AG04450 (cell line): ENCODE data around the gene CRHBP. TPM values are rescaled to one million over a fixed set of nuclear protein-coding genes. Genes with fewer than 3 reads are reported as not detected.

Experiments used
- CTCF ChIA-PET: fragments of 300-600, 350-600 bp; formaldehyde crosslinking; extraction: SDS; loops from one replicate; lab custom pipeline; 2022; ENCODE audit warnings: antibody characterized with exemption, inconsistent platforms; lab: Charles Lee
- POLR2A ChIA-PET: fragments of 350-600 bp; formaldehyde crosslinking; extraction: SDS; loops from one replicate; lab custom pipeline; 2021; ENCODE audit warnings: antibody characterized with exemption, inconsistent platforms; lab: Yijun Ruan, JAX
- DNase-seq: peaks from one replicate; pipeline ENCODE4 v3.0.0-alpha.2; 2011; ENCODE audit warnings: low read depth, low spot score
- H3K27ac ChIP-seq: one replicate; pipeline ENCODE4 v1.5.1; 2012; ENCODE audit warnings: low read depth, low read length, control low read depth
- H3K27me3 ChIP-seq: one replicate; pipeline ENCODE4 v1.6.0; 2012; ENCODE audit warnings: low read length; ENCODE audit not compliant: control insufficient read depth, insufficient read depth
- H3K4me3 ChIP-seq: 2 replicates; pipeline ENCODE4 v1.5.1; 2011; ENCODE audit warnings: mild to moderate bottlenecking, low read depth, low read length, control low read depth
- H3K9me3 ChIP-seq: 2 replicates; pipeline ENCODE4 v1.5.1; 2012; ENCODE audit warnings: low read length; ENCODE audit not compliant: control insufficient read depth, insufficient read depth
- CTCF ChIP-seq: IDR thresholded peaks from 2 replicates; pipeline ENCODE4 v1.5.1; 2011; ENCODE audit warnings: low read depth, low read length, control low read depth, inconsistent platforms
- polyA plus RNA-seq: library from polyadenylated mRNA; depleted of rRNA; stranded (reverse); fragments of >200 nt; gene quantifications from 2 replicates; pipeline ENCODE4 v1.2.3, GENCODE V29; 2011

Gene CRHBP
- polyA plus RNA-seq, 1 experiment: 0.61 TPM

DNA sequence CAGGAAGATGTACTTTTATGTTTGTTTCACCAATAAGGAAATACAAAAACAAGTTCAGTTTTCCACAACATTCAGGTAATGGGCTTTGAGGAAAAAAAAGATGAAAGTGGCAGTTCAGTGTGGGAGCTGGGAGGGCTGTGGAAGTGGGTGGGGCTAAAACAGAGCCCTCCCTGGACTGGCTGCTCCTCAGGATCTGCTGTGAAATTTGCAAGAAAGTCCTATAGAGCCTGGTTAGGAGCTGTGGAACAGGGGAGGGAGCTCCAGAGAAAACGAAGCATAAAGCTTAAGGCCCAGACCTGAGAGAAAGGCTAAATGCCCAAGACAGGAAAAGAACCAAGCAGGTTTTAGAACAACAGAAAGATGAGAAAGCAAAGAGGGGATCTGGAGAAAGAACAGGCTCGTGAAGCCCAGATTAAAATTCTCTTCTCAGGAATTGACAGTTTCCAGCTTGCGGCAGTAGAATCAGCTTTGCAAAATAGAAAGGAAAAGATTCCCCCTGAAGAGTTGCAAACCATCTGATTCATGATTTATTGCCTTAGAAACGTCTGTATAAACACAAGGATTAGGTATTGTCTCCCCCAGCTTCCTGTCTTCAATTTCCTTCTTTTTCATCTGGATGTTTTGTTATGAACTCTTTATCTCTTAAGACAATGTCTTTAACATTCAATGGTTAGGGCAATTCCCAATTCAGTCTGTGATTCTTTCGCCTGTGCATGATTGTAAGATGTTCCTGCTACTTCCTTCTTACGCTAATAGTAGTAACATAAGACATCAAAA, 26.3 kb upstream of the CRHBP start:
- POLR2A ChIA-PET: no interaction called here
- peaks cover 26% of the 10 kb centered on the region for H3K27me3 ChIP-seq
- H3K4me3 ChIP-seq: no peak overlapping the region
- H3K27ac ChIP-seq: no peak overlapping the region
- no peak for DNase-seq
- no peak for TF ChIP-seq CTCF
- no peaks in the 10 kb centered on the region for H3K9me3 ChIP-seq
- CTCF ChIA-PET: no interaction called here

DNA sequence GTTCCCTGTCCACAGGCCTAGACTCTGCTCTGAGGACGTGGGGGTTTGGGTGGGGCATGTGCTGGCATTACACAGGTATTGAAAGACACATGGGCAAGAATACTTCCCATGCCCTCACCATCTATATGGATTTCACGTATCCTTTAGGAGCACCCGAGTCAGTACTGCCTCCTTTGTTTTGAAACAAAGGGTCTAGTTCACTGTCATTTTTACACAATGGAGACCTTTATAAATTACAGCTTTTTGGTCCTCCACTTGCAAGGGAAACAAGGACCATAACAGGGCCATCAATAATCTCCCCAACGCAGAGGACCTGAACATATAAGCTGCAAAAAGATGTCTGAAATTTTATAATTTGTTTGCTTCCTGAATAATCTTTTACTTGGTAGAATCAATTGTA, 24.9 kb upstream of the CRHBP start:
- H3K9me3 ChIP-seq: no peaks in the 10 kb centered on the region
- ChIA-PET CTCF (no interaction called here), POLR2A (no interaction called here)
- H3K27me3 ChIP-seq: peaks cover 30% of the 10 kb centered on the region
- no peak overlapping the region for H3K27ac ChIP-seq
- no peak for TF ChIP-seq CTCF
- DNase-seq: no peak
- no peak overlapping the region for H3K4me3 ChIP-seq

DNA sequence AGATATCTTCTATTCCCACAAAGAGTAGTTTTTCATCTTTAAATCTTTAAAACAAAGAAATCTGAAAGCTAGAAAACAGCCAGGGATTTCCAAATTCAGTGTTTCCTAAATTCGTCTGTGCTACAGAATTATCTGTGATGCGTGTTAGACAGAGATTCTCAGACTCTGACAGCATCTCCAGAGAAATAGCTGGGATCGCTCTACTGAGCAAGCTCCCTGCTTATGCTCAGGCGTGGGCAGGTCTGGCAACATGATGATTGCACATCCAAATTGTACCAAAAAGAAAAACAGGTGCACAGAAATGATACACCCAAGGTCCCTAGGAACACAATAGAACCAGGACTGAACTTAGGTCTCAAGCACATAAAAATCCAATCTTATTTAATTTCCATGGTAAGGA, 22.8 kb upstream of the CRHBP start:
- CTCF ChIA-PET: interaction anchor here (0.7 kb wide), 1 partner anchor 410 kb away, joined by 3 read pairs; no protein-coding TSS in a partner anchor
- POLR2A ChIA-PET: no interaction called here
- no peak for DNase-seq
- Histone ChIP-seq H3K27ac (no peak overlapping the region), H3K9me3 (no peaks in the 10 kb centered on the region), H3K4me3 (no peak overlapping the region), H3K27me3 (peaks cover 29% of the 10 kb centered on the region)
- TF ChIP-seq CTCF: no peak

DNA sequence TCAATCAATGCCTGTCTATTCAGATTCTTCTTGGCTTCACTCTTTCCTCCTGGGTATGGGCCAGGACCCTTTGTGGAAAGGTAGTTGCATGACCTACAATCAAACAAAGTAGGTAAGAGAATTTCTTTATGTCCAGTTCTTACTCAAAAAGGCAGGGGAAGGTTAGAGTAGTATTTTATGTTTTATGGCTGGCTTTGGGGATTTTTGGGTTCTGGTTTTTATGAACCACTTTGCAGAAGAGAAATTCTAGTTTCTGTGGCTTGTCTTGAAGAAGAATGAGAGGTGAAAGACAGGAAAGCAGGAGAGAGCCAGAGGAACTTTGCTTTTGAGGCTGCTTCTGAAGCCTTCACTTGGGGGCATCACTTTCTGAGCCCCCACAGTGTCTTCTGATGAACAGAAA, 14.7 kb upstream of the CRHBP start:
- POLR2A ChIA-PET: no interaction called here

More for the DNA sequence above, 14.7 kb upstream of the CRHBP start:
- H3K27me3 ChIP-seq: peaks cover 8% of the 10 kb centered on the region
- H3K9me3 ChIP-seq: no peaks in the 10 kb centered on the region
- H3K4me3 ChIP-seq: no peak overlapping the region
- CTCF ChIA-PET: no interaction called here
- DNase-seq: no peak
- no peak overlapping the region for H3K27ac ChIP-seq
- no peak for TF ChIP-seq CTCF
